Activated CD8-positive, alpha-beta memory T cell treated with anti-CD3 and anti-CD28 coated beads for 36 hours (primary cell): Measurements from ENCODE around the gene TBX2. TPM values are rescaled to one million over a fixed set of nuclear protein-coding genes. Genes with fewer than 3 reads are reported as not detected.
"Not testable (repeated sequence)": the region's sequence is repeated elsewhere in the genome, so short reads cannot be mapped to it uniquely, and the experiment has no call there.

Experiments
- CTCF ChIA-PET: fragments of 350-600 bp; sonication (Branson Sonifier 250); formaldehyde crosslinking; loops from one replicate; lab custom pipeline; 2021; ENCODE audit warnings: antibody characterized with exemption; lab: Charles Lee
- POLR2A ChIA-PET: fragments of 350-600 bp; sonication (Branson Sonifier 250); formaldehyde crosslinking; loops from one replicate; lab custom pipeline; 2021; ENCODE audit warnings: antibody characterized with exemption; lab: Charles Lee
- total RNA-seq, 2 experiments: library from RNA; stranded (reverse); gene quantifications; one replicate each; pipeline ENCODE4 v1.2.3, GENCODE V29; 2021

TBX2 gene
- total RNA-seq, 2 experiments from 2014 or later, result not detected

GRCh38 chr17:61441507-61441906, 41.9 kb downstream of the TBX2 start:
- POLR2A ChIA-PET, CTCF ChIA-PET: not testable (repeated sequence)

- CTCF ChIA-PET, result no interaction called here
- POLR2A ChIA-PET, result no interaction called here
These were observed 42.6 kb downstream of the TBX2 start for GRCh38 chr17:61442136-61442775.

GRCh38 chr17:61442878-61443474, 43.3 kb downstream of the TBX2 start:
- CTCF ChIA-PET, result no interaction called here
- POLR2A ChIA-PET, result no interaction called here

DNA sequence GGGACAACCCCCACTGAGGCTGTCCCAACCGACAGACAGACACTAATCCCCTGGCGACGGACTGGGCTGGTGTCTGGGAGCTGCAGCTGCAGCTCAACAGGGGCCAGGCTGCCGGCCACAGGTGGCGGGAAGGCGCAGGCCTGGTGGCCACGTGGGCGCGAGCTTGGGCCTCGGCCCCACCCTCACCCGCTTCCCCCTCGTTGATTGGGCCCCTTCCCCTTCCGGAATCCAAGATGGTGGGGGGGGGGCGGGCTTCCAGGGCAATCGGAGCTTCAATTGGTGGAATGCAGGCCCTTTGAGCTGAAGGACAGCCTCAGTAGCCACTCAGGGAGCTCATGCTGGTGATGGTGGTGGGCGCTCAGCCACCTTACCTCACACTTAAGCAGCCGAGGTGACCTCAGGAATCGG, 43.8 kb downstream of the TBX2 start:
- ChIA-PET POLR2A (no interaction called here), CTCF (no interaction called here)

DNA sequence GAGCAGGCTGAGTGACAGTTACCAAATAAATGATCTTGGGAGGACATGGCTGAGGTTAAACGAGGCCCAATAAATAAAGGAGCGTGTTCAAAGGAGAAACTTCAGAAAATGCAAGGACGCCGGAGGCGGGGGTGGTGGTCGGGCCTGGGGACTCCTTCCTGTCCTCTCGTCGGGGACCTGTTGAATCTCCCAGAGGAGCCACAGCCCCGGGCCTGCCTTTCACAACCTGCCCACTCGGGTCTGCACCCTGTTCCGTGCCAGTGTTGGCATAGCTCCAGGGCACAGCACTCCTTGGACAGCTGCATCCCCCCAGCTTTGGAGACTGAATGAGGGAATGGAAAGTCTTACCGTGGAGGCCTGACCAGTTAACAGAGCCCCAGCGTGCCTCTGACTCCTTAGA, 44.4 kb downstream of the TBX2 start:
- CTCF ChIA-PET, result no interaction called here
- POLR2A ChIA-PET, result no interaction called here

- POLR2A ChIA-PET, result interaction anchor here (0.5 kb wide), 1 partner anchor 53 kb away, joined by 3 read pairs; no protein-coding TSS in a partner anchor
- CTCF ChIA-PET, result no interaction called here
These were observed 45.2 kb downstream of the TBX2 start for GRCh38 chr17:61444831-61445230.

- ChIA-PET CTCF (no interaction called here), POLR2A (no interaction called here)
These were observed 47.7 kb downstream of the TBX2 start for GRCh38 chr17:61447358-61447757.

DNA sequence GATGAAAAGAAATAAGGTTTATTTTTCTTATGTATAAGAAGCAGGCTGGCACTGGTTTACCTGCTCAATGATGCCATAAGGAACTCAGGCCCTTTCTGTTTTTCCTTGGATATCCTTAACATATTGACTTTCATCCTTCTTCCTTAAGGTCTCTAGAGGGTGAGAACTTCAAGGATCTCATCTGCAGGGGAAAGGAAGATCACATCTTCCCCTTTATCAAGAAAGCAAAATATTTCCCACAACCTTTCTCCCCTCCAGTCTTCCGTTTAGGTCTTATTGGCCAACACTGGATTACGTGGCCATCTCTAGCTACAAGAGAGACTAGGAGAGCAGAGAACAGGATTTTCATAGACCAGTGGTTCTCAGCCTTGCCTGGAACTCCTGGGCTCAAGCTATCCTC, 48.4 kb downstream of the TBX2 start:
- ChIA-PET POLR2A (interaction anchor here (0.6 kb wide), 1 partner anchor 88 kb away, joined by 5 read pairs; no protein-coding TSS in a partner anchor), CTCF (interaction anchor here (1.1 kb wide), 1 partner anchor 20 kb away, joined by 3 read pairs; no protein-coding TSS in a partner anchor)

GRCh38 chr17:61449140-61449539, 49.5 kb downstream of the TBX2 start:
- POLR2A ChIA-PET, result not testable (repeated sequence)
- CTCF ChIA-PET, result interaction anchor here (0.8 kb wide), 1 partner anchor 32 kb away, joined by 3 read pairs; no protein-coding TSS in a partner anchor

DNA sequence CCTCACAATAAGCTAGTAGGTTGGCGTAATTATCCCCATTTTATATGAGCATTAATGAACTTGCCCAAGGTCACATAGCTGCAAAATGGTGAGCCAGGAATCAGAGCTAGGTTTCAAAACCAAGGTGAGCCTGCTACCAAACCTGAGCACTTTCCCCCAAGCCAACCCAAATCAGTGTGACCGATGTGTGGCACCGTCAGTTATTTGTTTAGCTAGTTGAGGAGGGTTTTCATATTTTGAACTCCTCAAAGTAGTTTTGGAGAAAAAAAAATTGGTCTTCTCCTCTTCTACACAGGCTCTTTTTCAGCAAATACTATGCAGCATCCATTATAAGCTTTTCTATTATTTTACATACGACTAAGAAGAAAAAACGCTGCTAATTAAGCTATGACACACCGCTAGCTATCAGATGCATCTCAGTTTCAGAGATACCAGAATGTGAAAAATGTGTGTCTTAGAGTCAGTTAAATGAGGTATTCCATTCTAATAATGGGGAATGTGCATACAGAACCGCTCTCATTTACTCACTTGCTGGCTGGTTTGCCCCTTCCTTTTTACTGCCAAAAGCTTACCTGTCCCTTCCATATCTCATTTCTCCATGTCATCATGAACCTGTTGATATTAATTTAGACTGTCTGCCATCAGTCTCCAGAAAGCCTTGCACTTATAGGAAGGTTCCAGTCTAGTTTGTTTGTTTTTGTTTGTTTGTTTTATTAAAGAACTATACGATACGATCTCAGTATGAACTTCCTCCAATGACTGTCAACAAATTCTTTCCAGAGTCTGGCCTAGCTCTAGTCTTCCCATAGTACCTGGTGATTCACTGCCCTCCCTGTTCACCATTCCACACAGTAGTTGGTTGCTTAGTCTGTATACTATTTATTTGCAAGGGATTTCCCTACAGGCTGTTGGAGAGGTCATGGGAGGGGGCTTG, 50.3 kb downstream of the TBX2 start:
- CTCF ChIA-PET, result interaction anchor here (0.8 kb wide), 1 partner anchor 32 kb away, joined by 3 read pairs; no protein-coding TSS in a partner anchor
- POLR2A ChIA-PET, result no interaction called here

DNA sequence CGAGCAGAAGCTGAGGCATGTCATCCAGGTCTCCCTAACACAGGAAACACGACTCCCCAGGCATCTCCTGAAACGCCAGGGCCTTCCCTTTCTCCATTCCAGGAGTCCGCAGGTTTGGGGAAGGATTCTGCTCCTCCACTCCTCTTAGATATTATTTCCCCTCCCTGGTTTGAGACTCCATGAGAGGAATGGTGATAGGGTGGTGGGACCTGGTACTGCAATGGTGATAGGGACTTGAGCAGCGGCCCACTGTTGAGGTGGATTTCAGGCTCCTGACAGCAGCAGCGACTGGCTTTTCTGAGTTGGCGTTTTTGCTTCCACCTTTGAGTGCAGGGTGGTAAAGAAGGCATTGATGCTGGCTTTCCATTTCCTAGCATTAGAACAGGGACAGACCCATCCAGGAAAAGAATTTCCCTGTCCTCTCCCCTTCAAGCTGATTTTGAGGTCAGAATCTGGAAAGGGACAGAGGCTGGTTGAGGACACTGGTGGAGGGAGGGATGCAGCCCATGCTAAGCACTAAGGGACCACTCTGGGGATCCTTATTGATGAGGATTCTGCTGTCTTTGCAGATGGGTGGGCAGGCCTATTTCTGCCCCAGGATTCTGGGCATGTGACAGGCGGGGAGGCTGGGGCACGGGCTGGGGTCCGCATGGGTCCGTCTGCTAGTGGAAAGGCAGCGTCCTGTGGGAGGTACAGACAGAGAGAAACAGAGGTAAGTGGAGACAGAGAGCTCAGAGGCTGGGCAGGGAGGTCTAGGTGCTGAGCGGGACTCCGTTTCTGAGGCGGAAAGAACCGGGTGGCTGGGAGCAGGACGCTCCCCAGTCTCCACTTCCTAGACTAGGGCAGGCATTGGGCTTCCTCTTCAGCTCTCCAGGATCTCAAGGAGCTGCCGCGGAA, 51.2 kb downstream of the TBX2 start:
- CTCF ChIA-PET, result interaction anchor here (1.0 kb wide), 1 partner anchor 39 kb away, joined by 4 read pairs; no protein-coding TSS in a partner anchor
- POLR2A ChIA-PET, result no interaction called here

- ChIA-PET POLR2A (no interaction called here), CTCF (interaction anchor here (1.0 kb wide), 1 partner anchor 40 kb away, joined by 4 read pairs; no protein-coding TSS in a partner anchor)
These were observed 52.1 kb downstream of the TBX2 start for GRCh38 chr17:61451538-61452300.

GRCh38 chr17:61452301-61453290, 53.0 kb downstream of the TBX2 start, which contains the start of gene TBX4:
Gene TBX4, plus strand, starts transcription at chr17:61452422. Its CDS starts 4,069 bp downstream, at chr17:61456491.
- POLR2A ChIA-PET, result no interaction called here
- CTCF ChIA-PET, result no interaction called here

DNA sequence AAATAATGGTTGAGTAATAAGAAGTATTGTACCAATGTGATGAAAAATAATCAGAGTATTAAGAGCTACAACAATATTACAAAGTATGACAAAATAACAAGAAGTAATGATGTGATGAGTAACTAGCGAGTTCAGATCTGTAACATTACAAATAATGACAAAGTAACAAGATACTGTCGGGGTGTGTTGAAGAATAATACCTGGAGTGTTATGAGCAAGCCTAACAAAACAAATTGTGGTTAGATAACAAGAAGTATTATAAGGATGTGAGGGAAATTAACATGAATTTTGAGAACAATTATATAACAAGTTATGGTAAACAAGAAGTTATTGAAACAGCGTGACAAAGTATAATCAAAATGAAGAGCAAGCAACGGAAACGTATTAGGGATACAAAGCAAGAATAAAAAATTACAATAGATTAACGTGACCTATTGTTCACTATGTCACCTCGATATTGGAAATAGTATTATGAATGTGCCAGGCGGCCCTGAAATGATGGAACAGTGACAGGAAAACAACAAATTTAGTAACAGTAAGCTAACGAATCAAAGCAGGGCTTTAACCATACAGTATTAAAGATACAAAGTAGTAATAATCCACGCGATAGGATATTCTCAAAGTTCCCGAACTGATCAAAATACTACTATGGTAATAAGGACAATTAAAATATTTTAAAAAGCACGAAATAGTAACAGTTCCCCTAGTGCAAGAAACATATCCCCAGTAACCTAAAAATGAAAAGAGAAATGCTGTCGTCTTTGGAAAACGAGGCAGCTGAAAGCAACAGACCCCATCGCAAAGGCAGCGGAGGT, 54.1 kb downstream of the TBX2 start:
- POLR2A ChIA-PET, result no interaction called here
- CTCF ChIA-PET, result no interaction called here

DNA sequence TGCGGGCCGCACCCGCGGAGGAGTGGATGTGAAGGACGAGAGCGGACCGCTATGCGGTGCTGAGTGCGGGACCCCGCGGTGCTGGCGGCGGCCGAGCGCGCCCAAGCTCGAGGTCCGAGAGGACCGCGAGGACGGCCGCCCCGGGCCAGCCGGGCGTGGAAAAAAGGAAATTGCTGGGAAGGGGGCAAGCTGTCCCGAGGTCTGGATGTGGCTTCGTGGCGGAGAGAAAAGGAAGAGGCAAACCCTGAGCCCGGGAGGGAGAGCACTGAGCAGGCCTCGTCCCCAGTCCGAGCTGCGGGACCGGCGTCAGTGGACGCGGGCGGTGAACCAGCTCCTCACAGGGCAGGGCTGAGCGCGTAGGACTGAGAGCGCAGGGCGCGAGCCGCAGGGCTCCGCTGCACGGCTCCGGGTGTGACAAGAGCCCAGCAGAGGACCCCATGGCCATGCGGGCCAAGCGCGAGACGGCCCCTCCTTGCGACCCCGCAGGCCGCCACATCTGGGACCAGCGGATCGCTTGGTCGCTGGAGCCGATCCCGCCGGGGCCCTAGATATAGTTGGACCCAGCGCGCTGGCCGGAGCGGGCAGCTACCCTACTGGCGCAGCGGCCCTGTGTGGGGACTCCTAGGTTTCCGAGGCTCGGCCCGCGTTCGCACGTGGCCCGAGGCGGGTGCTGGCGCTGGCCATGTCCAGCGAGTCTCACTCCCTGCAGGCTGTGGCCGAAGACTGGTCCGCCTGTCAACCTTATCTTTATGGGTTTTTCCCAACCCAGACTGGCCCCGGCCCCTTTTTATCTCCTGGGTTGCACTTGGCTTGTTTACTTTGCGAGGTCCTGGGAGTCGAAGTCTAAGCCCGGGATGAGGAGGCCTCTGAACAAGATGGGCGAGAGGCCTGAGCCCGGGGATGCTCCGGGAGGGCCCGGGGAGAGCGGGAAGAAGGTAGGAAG, 55.0 kb downstream of the TBX2 start:
- CTCF ChIA-PET, result interaction anchor here (0.6 kb wide), 1 partner anchor 369 kb away, joined by 3 read pairs; no protein-coding TSS in a partner anchor
- POLR2A ChIA-PET, result no interaction called here
